LNCAP (cell line): Measurements from ENCODE around the gene TTLL5.

Source experiments
- TF ChIP-seq, protein P1 (sequence below): fragments of 450-650 bp; IDR thresholded peaks from 2 replicates; pipeline ENCODE4 v1.5.1; 2017; ENCODE audit warnings: mild to moderate bottlenecking

Gene TTLL5

DNA sequence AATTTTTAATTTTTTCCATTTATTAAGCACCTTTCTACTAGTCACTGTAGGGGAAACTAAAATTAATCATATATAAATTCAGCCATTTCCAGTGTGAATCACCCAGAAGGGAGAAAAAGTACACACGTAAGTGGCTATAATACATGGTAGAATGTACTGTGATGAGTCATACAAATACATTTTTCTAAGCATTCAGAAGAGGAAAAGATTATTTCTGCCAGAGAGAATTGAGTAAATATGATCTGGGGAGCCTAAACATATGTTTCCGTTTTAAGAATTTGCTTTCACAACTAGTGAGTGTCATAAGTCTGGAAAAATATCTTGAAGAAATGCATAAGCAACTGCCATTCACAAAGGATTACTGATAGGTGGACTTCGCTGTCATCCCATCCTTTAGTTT lies 218.0 kb downstream of the TTLL5 start:
- TF ChIP-seq, protein P1, sequence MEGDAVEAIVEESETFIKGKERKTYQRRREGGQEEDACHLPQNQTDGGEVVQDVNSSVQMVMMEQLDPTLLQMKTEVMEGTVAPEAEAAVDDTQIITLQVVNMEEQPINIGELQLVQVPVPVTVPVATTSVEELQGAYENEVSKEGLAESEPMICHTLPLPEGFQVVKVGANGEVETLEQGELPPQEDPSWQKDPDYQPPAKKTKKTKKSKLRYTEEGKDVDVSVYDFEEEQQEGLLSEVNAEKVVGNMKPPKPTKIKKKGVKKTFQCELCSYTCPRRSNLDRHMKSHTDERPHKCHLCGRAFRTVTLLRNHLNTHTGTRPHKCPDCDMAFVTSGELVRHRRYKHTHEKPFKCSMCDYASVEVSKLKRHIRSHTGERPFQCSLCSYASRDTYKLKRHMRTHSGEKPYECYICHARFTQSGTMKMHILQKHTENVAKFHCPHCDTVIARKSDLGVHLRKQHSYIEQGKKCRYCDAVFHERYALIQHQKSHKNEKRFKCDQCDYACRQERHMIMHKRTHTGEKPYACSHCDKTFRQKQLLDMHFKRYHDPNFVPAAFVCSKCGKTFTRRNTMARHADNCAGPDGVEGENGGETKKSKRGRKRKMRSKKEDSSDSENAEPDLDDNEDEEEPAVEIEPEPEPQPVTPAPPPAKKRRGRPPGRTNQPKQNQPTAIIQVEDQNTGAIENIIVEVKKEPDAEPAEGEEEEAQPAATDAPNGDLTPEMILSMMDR: no peak

DNA sequence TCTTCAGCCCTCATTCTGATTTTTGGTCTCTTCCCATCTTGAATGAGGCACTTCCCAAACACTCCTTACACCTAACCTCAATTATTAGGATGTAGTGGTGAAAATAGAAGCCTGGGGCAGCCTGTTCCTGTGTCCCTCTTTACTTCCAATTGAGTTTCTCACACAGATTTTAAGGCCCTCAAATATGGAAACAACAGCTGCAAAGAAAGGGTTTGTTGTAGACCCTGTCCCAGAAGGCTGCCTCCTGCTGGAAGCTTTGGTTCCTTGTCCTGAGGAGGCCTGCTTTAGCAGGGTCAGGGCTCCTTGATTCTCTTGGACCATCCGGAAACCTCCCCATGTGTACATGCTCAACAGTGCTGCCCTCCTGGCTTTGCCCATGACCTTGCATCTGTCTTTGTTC lies 219.5 kb downstream of the TTLL5 start:
- TF ChIP-seq, protein P1: no peak

DNA sequence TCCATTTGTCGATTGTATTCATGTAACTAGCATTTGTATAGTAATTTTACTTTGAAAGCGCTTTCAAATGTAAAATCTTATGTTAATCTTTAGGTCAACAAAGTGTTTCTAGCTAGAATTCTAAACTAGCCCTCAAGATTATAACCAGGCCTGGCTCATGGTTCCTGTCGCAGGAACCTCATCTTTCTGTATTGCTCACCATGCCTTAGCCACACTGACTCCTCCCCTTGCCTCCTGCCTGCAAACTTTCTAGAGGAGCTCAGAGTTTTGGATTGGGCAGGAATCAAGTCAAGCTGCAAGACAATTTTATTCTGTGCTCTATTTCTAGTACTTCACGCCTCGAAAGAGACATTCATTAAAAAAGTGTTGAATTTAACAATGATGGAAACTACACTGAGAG lies 220.9 kb downstream of the TTLL5 start:
- TF ChIP-seq, protein P1: no peak

DNA sequence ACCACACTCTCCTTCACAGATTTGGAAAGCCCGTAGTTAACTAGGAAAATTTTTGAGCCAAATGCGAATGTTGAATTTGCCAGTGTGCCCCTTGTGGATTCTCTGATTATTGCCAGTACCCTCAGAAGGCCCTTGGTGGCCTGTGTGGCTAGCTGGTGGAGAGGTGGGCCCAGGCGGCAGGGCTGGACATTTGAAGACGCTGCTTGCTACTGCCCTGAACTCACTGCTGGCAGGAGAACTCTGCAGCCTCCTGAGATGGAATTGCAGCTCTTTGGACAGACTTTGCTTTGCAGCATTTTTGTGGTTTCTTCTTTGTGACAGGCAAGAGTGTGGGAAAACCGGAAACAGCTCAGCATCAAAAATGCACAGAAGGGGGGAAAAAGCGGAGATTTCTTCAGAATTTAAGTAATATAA lies 223.2 kb downstream of the TTLL5 start:
- TF ChIP-seq, protein P1: peak; percentile 27; the same call in 1 of the 2 replicates

DNA sequence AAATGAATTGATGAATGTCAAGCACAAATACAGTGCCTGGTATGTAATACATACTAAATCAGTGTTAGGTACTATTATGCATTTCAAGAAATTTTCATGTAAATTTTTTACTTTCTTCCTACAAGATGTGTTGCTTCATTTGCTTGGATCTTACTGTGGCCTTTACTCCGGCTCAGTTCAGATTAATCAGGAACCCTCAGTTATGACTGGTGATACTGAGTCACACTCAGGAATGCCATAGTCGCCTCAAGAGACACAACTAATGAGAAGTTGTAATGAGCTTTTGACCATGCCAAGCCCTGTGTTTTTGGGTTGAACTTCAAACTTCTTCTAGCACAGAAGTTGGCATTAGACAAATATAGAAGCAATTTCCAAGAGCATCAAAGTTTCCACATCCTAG lies 224.8 kb downstream of the TTLL5 start:
- TF ChIP-seq, protein P1: no peak

DNA sequence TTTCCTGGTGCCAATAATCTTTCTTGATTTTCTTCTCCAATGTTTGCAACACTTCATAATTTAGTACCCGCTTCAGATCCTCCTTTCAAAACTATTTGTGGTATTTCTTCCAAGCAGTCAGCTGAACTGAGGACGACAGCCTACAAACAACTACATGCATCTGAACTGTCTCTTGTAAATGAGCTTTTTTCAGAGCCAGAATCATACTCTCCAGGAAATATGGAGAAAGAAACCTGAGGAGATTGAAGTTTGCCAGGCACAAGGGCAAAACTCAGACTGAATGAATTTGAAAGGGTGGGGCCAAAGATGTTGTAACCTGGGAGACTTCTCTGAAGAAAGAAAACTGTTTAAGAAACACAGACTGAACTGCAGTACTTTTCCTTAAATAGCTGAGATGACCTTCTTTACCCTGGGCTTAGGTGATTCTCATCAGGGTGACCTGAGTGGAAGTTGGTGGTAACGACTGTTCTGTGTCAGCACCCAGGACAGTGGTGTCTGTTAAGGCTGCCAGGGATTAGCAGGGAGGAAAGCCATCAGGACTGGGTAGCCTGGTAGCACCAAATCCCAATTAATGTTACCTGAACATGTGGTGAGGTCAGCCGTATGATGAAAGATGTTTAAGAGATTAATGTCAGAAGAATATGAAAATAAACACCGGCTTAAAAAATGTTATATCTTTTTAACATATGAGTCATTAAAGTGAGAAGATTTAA lies 225.7 kb downstream of the TTLL5 start:
- TF ChIP-seq, protein P1: no peak

DNA sequence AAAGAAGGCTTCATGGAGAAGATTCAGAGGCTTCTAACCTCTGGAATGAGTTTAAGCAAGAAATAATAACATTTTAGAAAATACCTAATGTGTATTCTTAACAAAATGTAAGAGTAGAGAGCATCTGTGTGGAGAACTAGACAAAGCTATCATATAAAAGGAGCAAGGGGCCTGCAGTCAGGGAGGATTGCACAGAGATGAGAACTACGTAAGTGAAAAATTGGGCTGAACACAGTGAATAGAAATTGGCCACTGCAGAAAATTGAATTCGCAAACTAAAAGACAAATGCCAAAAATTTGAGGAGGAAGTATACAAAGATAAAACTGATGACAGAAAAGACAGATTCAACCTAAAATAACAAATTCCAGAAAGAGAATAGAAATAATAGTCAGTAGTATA lies 227.9 kb downstream of the TTLL5 start:
- TF ChIP-seq, protein P1: no peak

DNA sequence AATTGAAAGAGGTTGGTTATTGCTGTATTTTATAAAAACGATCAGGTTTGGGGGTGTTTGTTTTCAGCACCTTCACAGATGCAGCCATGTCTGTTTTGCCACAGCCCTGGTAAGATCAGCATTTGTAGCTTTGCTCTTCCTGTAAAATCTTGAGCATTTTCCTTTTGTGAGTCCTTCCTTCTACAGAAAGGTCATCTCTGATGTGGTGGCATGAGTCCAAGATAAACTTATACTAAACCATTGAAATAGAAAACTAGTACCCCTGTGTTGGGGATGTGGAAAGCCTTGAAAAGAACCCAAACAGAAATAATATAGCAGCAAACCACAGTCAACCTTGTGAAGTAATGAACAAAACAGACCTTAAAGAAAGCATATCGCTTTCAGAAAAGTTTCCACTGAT lies 235.3 kb downstream of the TTLL5 start:
- TF ChIP-seq, protein P1: no peak
